GM15510 (cell line): ENCODE measurements around the gene SMU1.

Experiments
- POLR2A ChIP-seq: IDR thresholded peaks from 3 replicates; pipeline ENCODE4 v1.6.1; 2011; ENCODE audit warnings: borderline replicate concordance; ENCODE audit not compliant: insufficient read length; ENCODE audit errors: extremely low read depth

SMU1 gene

DNA sequence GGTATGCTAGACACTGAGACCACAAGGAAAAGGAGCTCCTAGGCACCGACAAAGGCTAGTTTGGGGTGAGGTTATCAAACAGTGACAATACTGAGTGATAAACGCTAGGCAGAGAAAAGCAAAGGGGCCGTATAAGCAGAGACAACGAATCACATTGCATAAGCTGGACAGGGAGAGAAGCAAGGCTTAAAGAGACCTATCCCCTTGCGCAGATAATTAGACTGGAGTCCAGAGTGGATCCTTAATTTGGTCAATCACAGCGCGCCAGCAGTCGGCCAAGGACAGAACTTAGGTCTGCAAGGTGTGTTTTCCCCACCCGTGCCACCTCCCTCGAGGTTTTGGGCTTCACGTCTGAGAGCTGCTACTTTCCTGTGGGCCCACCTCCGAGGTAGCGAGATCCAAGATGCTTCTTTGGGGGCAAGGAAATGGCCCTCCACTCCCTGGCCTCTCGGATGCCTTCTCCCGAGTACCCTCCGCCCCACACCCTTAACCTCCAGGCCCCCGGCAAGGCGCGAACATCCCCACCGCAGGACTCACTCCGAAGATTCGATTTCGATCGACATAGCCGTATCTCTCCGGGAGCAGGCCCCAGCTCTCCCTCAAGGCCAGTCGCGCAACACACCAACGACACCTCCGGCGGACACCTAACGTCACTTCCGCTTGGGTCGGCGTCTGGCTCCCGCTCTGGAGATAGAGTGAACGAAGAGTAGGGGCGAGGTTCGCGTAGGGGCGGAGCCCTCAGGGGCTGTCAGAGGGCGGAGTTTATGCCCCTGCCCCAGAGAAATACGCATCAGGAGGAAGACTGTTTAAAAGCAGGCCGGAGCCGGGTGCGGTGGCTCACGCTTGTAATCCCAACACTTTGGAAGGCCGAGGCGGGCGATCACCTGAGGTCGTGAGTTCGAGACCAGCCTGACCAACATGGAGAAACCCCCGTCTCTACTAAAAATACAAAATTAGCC, at the start of gene SMU1:
Gene SMU1, minus strand, starts transcription at position 629 of the 959 bp plus-strand sequence. Its CDS starts 66 bp downstream, at position 563.
- TF ChIP-seq POLR2A, result peak; percentile 64

- no peak for TF ChIP-seq POLR2A
Observed at GRCh38 chr9:33125461-33125860, 49.0 kb upstream of the SMU1 start.

DNA sequence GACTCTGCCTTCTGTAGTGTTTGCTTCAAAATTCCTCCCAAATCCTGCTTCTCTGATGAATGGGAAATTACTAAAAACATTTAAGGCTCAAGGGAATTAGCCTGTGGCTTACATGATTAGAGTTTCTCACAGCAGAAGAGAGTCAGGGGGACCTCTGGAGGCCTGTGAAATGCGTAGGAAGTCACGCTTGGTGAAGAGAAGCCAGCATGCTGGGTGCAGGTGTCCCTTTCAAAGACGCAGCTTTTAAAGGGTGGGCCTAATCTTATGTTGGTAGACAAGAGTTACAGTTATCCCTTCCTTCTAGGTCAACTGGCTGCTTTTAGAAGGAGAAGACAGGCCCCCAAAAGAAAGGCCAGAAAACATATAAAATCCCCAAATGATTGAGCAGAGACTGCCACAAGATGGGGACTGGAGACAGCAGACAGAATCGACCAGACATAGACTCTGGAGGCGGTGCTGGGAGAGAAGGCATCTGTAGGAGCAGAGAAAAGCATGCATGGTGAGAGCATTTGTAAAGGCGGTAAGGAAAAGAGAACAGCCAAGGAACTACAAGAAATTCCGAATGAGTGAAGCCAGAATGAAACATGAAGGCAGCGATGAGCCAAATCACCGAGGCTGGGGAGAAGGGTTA, 48.4 kb upstream of the SMU1 start:
- TF ChIP-seq POLR2A, result no peak

DNA sequence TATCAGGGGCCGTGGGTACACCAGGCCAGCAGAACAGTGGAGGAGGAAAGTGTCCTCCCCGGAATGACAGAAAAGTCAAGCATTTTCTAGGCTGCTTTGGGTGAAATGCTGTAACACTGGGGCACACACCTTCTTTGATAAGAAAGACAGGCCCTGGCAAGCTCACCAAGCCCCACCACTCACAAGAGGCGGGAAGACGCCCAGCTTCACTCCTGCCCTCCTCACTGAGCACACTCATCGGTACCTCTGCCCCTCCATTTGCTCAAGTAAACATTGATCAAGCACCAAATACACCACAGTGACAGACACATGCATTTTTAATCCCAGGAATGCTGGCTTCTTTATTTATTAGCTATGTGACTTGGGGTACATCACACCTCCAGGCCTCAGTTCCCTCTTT, 47.6 kb upstream of the SMU1 start:
- no peak for TF ChIP-seq POLR2A

DNA sequence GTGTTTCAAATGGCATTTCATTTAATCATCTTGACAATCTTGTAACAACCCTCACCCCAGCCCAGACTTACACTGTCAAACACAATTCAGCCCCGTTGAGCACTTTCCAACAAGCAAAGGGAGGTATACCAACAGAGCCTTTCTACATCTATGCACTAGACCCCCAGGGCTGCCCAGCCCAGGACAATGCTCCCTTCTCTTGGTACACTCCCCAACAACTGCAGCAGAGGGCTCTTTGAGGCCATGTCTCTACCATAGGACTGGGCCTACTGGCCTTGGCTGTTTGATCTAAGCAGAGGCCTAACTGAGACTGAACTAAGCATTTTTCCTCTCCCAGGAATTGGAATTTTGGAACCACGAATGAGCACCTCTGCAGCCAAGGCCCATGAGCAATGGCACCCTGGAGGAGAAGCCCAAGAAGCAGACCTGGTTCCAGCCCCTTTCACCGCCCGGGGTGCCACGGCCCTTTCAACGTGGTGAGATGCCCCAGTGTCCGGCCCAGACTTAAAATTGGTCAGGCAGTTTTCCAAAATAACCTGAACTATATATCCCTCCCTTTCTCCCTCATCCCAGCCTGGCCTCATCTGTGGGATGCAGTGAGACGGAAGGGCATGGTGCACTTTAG, 47.0 kb upstream of the SMU1 start:
- no peak for TF ChIP-seq POLR2A

GRCh38 chr9:33120620-33121019, 44.1 kb upstream of the SMU1 start:
- no peak for TF ChIP-seq POLR2A

- no peak for TF ChIP-seq POLR2A
Observed at GRCh38 chr9:33117796-33118195, 41.3 kb upstream of the SMU1 start.

GRCh38 chr9:33117306-33117705, 40.8 kb upstream of the SMU1 start:
- no peak for TF ChIP-seq POLR2A

GRCh38 chr9:33116860-33117259, 40.4 kb upstream of the SMU1 start:
- no peak for TF ChIP-seq POLR2A

DNA sequence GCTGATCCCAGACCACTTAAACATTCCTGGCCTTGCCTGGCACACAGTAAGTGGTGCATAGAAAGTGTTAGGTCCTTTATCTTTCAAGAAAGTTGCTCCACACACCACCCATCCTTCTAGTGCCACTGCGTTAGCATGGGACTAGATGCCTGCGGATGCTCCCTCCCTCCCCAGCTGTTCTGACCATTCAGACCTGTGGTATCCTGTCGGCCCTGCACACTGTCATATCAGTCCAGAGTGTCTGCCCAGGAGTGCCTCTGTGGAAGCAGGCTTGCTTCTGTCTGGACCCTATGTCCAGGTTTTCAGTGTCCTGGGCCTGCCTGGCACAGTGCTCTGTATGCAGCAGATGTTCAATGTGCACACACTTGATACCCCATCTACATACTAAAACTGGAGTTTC, 38.3 kb upstream of the SMU1 start:
- TF ChIP-seq POLR2A, result no peak

- TF ChIP-seq POLR2A, result no peak
Observed at GRCh38 chr9:33113799-33114547, 37.5 kb upstream of the SMU1 start.

- TF ChIP-seq POLR2A, result no peak
Observed at GRCh38 chr9:33112094-33112493, 35.6 kb upstream of the SMU1 start.

GRCh38 chr9:33111631-33112030, 35.2 kb upstream of the SMU1 start:
- TF ChIP-seq POLR2A, result no peak

GRCh38 chr9:33110686-33111085, 34.2 kb upstream of the SMU1 start:
- TF ChIP-seq POLR2A, result no peak
